Keratinocyte (primary cell): ENCODE results near the gene YPEL3. TPM values are rescaled to one million over a fixed set of nuclear protein-coding genes. Genes with fewer than 3 reads are reported as not detected.
A peak's percentile ranks its signal among the peaks of the same experiment; 100 is the strongest.

ENCODE experiments used
- DNase-seq: peaks from one replicate; pipeline ENCODE4 v3.0.0-alpha.2; 2011; ENCODE audit warnings: low read depth, missing footprints, low spot score
- FAIRE-seq: peaks from 2 replicates; lab custom pipeline; 2011; peaks lifted over from hg19 to GRCh38; lab: Jason Lieb, UNC
- H2AFZ ChIP-seq: 2 replicates; pipeline ENCODE4 v1.6.0; 2012; ENCODE audit warnings: low read length, control low read depth, inconsistent platforms; ENCODE audit not compliant: control insufficient read depth
- H3K27ac ChIP-seq: 2 replicates; pipeline ENCODE4 v1.5.1; 2011; ENCODE audit warnings: low read length; ENCODE audit not compliant: control insufficient read depth, insufficient read depth
- H3K27me3 ChIP-seq: 3 replicates; pipeline ENCODE4 v1.6.0; 2011; ENCODE audit warnings: low read length; ENCODE audit not compliant: control insufficient read depth, insufficient read depth; ENCODE audit errors: extremely low read depth
- H3K36me3 ChIP-seq, 2 experiments: 2 replicates in 1 of 2; 3 replicates in 1 of 2; pipeline ENCODE4 v1.5.1; 2011; ENCODE audit warnings: low read length in 2 of 2, mild to moderate bottlenecking in 1 of 2; ENCODE audit not compliant: control insufficient read depth in 2 of 2, insufficient read depth in 2 of 2; ENCODE audit errors: extremely low read depth in 1 of 2
- H3K4me1 ChIP-seq: 3 replicates; pipeline ENCODE4 v1.5.1; 2011; ENCODE audit warnings: low read length; ENCODE audit not compliant: control insufficient read depth, insufficient read depth; ENCODE audit errors: extremely low read depth
- H3K4me2 ChIP-seq: 3 replicates; pipeline ENCODE4 v1.6.0; 2011; ENCODE audit warnings: low read depth, low read length; ENCODE audit not compliant: control insufficient read depth, insufficient read depth; ENCODE audit errors: extremely low read depth
- H3K4me3 ChIP-seq, 3 experiments: fragments of 200-600 bp in 1 of 3; sonication (generic) in 1 of 3; 2 replicates in 2 of 3; 3 replicates in 1 of 3; pipeline ENCODE4 v1.5.1; 2011 to 2016; ENCODE audit warnings: low read length in 3 of 3, mild to moderate bottlenecking in 3 of 3, control low read depth in 2 of 3, inconsistent platforms in 1 of 3, low read depth in 1 of 3, mixed read lengths in 1 of 3, mixed run types in 1 of 3, moderate library complexity in 1 of 3; ENCODE audit not compliant: control insufficient read depth in 2 of 3, insufficient read depth in 2 of 3; ENCODE audit errors: extremely low read depth in 1 of 3
- H3K79me2 ChIP-seq: 2 replicates; pipeline ENCODE4 v1.6.0; 2012; ENCODE audit warnings: low read length; ENCODE audit not compliant: control insufficient read depth, insufficient read depth
- H3K9ac ChIP-seq: 3 replicates; pipeline ENCODE4 v1.6.0; 2011; ENCODE audit warnings: low read length; ENCODE audit not compliant: control insufficient read depth, insufficient read depth; ENCODE audit errors: extremely low read depth
- H3K9me1 ChIP-seq: 3 replicates; pipeline ENCODE4 v1.6.0; 2011; ENCODE audit warnings: low read length; ENCODE audit not compliant: control insufficient read depth, insufficient read depth; ENCODE audit errors: extremely low read depth
- H3K9me3 ChIP-seq: 2 replicates; pipeline ENCODE4 v1.5.1; 2012; ENCODE audit warnings: low read depth, low read length; ENCODE audit not compliant: control insufficient read depth
- H4K20me1 ChIP-seq: 3 replicates; pipeline ENCODE4 v1.6.0; 2011; ENCODE audit warnings: low read length; ENCODE audit not compliant: control insufficient read depth, insufficient read depth; ENCODE audit errors: extremely low read depth
- CTCF ChIP-seq, 3 experiments: IDR thresholded peaks in 1 of 3; conservative IDR thresholded peaks in 1 of 3; optimal IDR thresholded peaks in 1 of 3; 2 replicates in 2 of 3; 3 replicates in 1 of 3; pipeline versions ENCODE3 to v1.5.1; 2011; ENCODE audit warnings: low read length in 3 of 3, mild to moderate bottlenecking in 3 of 3, moderate library complexity in 2 of 3, control low read depth in 1 of 3, inconsistent platforms in 1 of 3; ENCODE audit not compliant: insufficient read depth in 2 of 3; ENCODE audit errors: extremely low read depth in 1 of 3
- EZH2 ChIP-seq: IDR thresholded peaks from one replicate; pipeline ENCODE4 v1.6.1; 2012; ENCODE audit warnings: inconsistent platforms, mild to moderate bottlenecking, low read length, moderate library complexity
- dilution Hi-C: fragments of 300-500 bp; cut with MboI; formaldehyde crosslinking; loops from one replicate; pipeline ENCODE4 v1.7.0; 2020; ENCODE audit warnings: low sequenced_read_pairs; ENCODE audit not compliant: extremely low pct_ligation_motif_present
- polyA plus RNA-seq, 5 experiments: library from polyadenylated mRNA; depleted of rRNA in 3 of 5; stranded (reverse) in 3 of 5; stranded (forward) in 1 of 5; unstranded in 1 of 5; fragments of >200 nt; gene quantifications; 1 replicate in 1 of 5; 2 replicates in 3 of 5; 3 replicates in 1 of 5; pipeline versions ENCODE4 v1.2.1 to v1.2.3, GENCODE V29; 2011 to 2012; ENCODE audit warnings: missing spikeins in 2 of 5, low read depth in 1 of 5, low replicate concordance in 1 of 5

The YPEL3 gene
- polyA plus RNA-seq, 1 donor (not counting 4 experiments of a cell fraction or from before 2014, with no cell fraction given): 13.5 TPM

GRCh38 chr16:30082545-30083090 is 13.4 kb downstream of the YPEL3 start:
- peaks cover 36% of the 10 kb centered on the region for H3K79me2 ChIP-seq
- no peak overlapping the region for H3K4me2 ChIP-seq
- dilution Hi-C loops: no loop called here
- peaks cover 8% of the 10 kb centered on the region for H4K20me1 ChIP-seq
- no peaks in the 10 kb centered on the region for H3K9me3 ChIP-seq
- FAIRE-seq (no peak), DNase-seq (no peak)
- no peak overlapping the region for H3K9ac ChIP-seq
- H3K9me1 ChIP-seq: no peaks in the 10 kb centered on the region
- TF ChIP-seq CTCF (optimal IDR thresholded peaks at IDR 0.05 in 1 of 3, IDR thresholded peaks at IDR 0.05 in 1 of 3, conservative IDR thresholded peaks at IDR 0.05 in 1 of 3; ENCODE audit: extremely low read depth in 1 of 3, insufficient read depth in 2 of 3, low read length in 3 of 3): peak; percentile 15 to 45 (median 18)
- TF ChIP-seq EZH2: no peak
- no peaks in the 10 kb centered on the region for H3K27me3 ChIP-seq
- peaks cover 47 to 56% of the 10 kb centered on the region in 2 experiments for H3K36me3 ChIP-seq
- no peak overlapping the region for H2AFZ ChIP-seq
- peaks cover 6% of the 10 kb centered on the region for H3K4me1 ChIP-seq
- no peak overlapping the region for H3K27ac ChIP-seq
- H3K4me3 ChIP-seq: no peak overlapping the region

- no peaks in the 10 kb centered on the region for H3K27me3 ChIP-seq
- peaks cover 43 to 57% of the 10 kb centered on the region in 2 experiments for H3K36me3 ChIP-seq
- peaks cover 54% of the 10 kb centered on the region for H3K79me2 ChIP-seq
- H3K4me2 ChIP-seq: no peak overlapping the region
- no peak overlapping the region for H3K4me3 ChIP-seq
- no peaks in the 10 kb centered on the region for H3K9me3 ChIP-seq
- FAIRE-seq (no peak), DNase-seq (no peak)
- peaks cover 23% of the 10 kb centered on the region for H3K4me1 ChIP-seq
- H3K27ac ChIP-seq: no peak overlapping the region
- H4K20me1 ChIP-seq: peaks cover 8% of the 10 kb centered on the region
- H3K9ac ChIP-seq: no peak overlapping the region
- H3K9me1 ChIP-seq: no peaks in the 10 kb centered on the region
- dilution Hi-C loops: no loop called here
- TF ChIP-seq CTCF (optimal IDR thresholded peaks at IDR 0.05 in 1 of 3, IDR thresholded peaks at IDR 0.05 in 1 of 3, conservative IDR thresholded peaks at IDR 0.05 in 1 of 3; ENCODE audit: extremely low read depth in 1 of 3, insufficient read depth in 2 of 3, low read length in 3 of 3) (no peak), EZH2 (no peak)
- H2AFZ ChIP-seq: no peak overlapping the region
Measured at GRCh38 chr16:30079480-30079879, 16.5 kb downstream of the YPEL3 start.
